Pancreas (tissue), 10 donors: ENCODE results near the gene ALAS1. TPM values are rescaled to one million over a fixed set of nuclear protein-coding genes. Genes with fewer than 3 reads are reported as not detected.

Experiments
- ATAC-seq, 4 donors: fragments of 200-7000 bp; cut with Tn5 transposase; one replicate each; pipeline versions ENCODE4 v1.8.0 to v1.9.1; 2020; ENCODE audit warnings: mild to moderate bottlenecking in 4 of 4, moderate library complexity in 4 of 4
- DNase-seq, 6 donors: peaks; one replicate each; pipeline ENCODE4 v3.0.0-alpha.2; 2020
- FAIRE-seq: peaks from 2 replicates; lab custom pipeline; 2012; peaks lifted over from hg19 to GRCh38; lab: Jason Lieb, UNC
- H3K27ac ChIP-seq, 4 donors: fragments of 200-600 bp; sonication (generic); 1 replicate in 3 of 4; 2 replicates in 1 of 4; pipeline versions ENCODE4 v1.5.0 to v1.8.0; 2020
- H3K27me3 ChIP-seq, 4 donors: fragments of 200-600 bp; one replicate each; pipeline ENCODE4 v1.8.0; 2021
- H3K36me3 ChIP-seq, 3 donors: fragments of 200-600 bp; sonication (generic) in 1 of 3; one replicate each; pipeline versions ENCODE4 v1.5.0 to v1.8.0; 2020 to 2021
- H3K4me1 ChIP-seq, 3 donors: fragments of 200-600 bp; one replicate each; pipeline ENCODE4 v1.8.0; 2021
- H3K4me3 ChIP-seq, 4 donors: fragments of 200-600 bp; sonication (generic) in 2 of 4; one replicate each; pipeline versions ENCODE4 v1.5.0 to v1.8.0; 2020 to 2021
- H3K9me3 ChIP-seq, 4 donors: fragments of 200-600 bp; one replicate each; pipeline ENCODE4 v1.8.0; 2021
- WGBS, 2 donors: extraction: QIAGEN DNeasy Blood & Tissue Kit; methylation state at CpG; one replicate each; pipeline ENCODE4 v1.1.7; 2013; 5-methylcytosine and 5-hydroxymethylcytosine counted together
- intact Hi-C, 3 donors: fragments of 100-400 bp; cut with DNase I; formaldehyde crosslinking; loops; one replicate each; pipeline versions ENCODE4 v1.11.1 to v1.14.2; 2022
- polyA plus RNA-seq, 2 donors: library from polyadenylated mRNA; stranded (reverse); fragments of 200-250 nt; gene quantifications; one replicate each; pipeline ENCODE4 v1.2.3, GENCODE V29; 2013
- total RNA-seq, 6 donors: library from RNA; stranded (reverse); fragmentation: NEBNext Ultra II Directional in 4 of 6; extraction: Animal tissue kit (Norgen Biotek cat#: 25700) in 4 of 6; gene quantifications; one replicate each; pipeline versions ENCODE4 v1.2.1 to v1.2.4, GENCODE V29; 2021 to 2023
- TF ChIP-seq, protein P1 (sequence below), 4 donors: fragments of 200-600 bp; sonication (generic) in 3 of 4; IDR thresholded peaks; one replicate each; pipeline versions ENCODE4 v1.5.0 to v1.8.0; 2021; ENCODE audit warnings: antibody characterized with exemption in 4 of 4
- donor health status: healthy with polysubstance abuse.
- donor health status: DM: no; HTN: no; CAD: no; lungs with moderate emphysema.
- donor health status: DM: no; HTN: no; CAD: no.
- donor health status: control.
- donor health status: control.
- donor health status: Bipolar disorder and iron deficiency.
- donor health status: DM: yes; HTN: yes; CAD: no.
- donor health status: DM: no; HTN: no; CAD: no.
- donor health status: DM: no; HTN: no; CAD: no.
- donor health status: DM: yes; HTN: yes; CAD: no.

ALAS1 gene
- total and polyA plus RNA-seq, 8 donors, result 8.4 to 21.7 (median 12.9) TPM

DNA sequence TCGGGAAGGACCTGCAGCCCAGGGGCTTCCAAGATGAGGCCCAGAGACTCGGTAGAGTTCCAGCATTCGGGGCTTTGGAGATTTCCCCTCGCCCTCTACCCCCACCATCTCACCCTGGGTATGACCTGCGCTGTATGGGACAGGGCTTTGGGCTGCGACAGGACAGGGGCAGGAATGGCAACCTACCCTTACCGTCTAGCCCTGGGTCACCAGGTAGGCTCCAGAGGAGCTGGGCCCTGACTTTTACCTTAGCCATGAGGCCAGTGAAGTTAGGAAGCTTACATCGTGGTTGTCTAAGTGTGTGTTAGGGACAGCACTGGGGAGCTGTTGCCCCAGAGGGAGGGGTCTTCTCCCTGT lies 48.3 kb downstream of the ALAS1 start:
- TF ChIP-seq, protein P1, sequence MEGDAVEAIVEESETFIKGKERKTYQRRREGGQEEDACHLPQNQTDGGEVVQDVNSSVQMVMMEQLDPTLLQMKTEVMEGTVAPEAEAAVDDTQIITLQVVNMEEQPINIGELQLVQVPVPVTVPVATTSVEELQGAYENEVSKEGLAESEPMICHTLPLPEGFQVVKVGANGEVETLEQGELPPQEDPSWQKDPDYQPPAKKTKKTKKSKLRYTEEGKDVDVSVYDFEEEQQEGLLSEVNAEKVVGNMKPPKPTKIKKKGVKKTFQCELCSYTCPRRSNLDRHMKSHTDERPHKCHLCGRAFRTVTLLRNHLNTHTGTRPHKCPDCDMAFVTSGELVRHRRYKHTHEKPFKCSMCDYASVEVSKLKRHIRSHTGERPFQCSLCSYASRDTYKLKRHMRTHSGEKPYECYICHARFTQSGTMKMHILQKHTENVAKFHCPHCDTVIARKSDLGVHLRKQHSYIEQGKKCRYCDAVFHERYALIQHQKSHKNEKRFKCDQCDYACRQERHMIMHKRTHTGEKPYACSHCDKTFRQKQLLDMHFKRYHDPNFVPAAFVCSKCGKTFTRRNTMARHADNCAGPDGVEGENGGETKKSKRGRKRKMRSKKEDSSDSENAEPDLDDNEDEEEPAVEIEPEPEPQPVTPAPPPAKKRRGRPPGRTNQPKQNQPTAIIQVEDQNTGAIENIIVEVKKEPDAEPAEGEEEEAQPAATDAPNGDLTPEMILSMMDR (IDR thresholded peaks at IDR 0.05), result no peak
- no peaks in the 10 kb centered on the region for H3K36me3 ChIP-seq
- H3K27ac ChIP-seq, result peak overlapping the region in 3 of 4 donors; percentile 46 to 64 (median 60)
- 57 to 61% methylated on average over 8 of the region's 8 CpGs for WGBS, 2 donors
- H3K9me3 ChIP-seq, result no peaks in the 10 kb centered on the region
- no peak for FAIRE-seq
- no peaks in the 10 kb centered on the region for H3K27me3 ChIP-seq
- ATAC-seq, result peak in 2 of 4 donors; percentile 3 to 5
- peaks cover 0 to 3% (median 0%) of the 10 kb centered on the region in 3 donors for H3K4me1 ChIP-seq
- intact Hi-C loops, result no loop called here
- no peak for DNase-seq
- H3K4me3 ChIP-seq, result peak overlapping the region; percentile 26 to 59 (median 42)

DNA sequence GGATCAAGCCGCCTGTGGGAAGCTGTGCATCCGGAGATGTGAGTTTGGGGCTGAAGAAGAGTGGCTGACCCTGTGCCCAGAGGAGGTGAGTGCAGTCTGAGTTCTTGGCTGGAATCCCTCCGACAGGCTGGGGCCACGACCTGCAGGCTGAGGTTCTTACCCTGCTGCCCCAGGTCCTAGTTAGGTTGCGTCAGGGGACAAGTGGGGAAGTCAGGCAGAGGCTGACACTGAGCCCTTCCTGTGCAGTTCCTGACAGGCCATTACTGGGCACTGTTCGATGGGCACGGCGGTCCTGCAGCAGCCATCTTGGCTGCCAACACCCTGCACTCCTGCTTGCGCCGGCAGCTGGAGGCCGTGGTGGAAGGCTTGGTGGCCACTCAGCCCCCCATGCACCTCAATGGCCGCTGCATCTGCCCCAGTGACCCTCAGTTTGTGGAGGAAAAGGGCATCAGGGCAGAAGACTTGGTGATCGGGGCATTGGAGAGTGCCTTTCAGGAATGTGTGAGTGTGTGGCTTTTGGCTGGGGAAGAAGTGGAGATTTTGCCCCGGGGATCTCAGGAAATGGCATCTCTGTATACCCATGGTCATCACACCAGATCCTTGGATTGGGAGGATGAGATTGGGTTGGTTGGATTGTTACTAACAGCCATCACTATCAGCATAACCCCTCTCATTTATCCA lies 48.9 kb downstream of the ALAS1 start:
- H3K27ac ChIP-seq, result peak overlapping the region in 3 of 4 donors; percentile 46 to 64 (median 60)
- H3K4me3 ChIP-seq, result peak overlapping the region in 1 of 4 donors; percentile 59
- H3K9me3 ChIP-seq, result no peaks in the 10 kb centered on the region
- no peaks in the 10 kb centered on the region for H3K27me3 ChIP-seq
- TF ChIP-seq, protein P1 (IDR thresholded peaks at IDR 0.05), result no peak
- FAIRE-seq (no peak), DNase-seq (peak in 1 of 6 donors; percentile 33), ATAC-seq (peak in 3 of 4 donors; percentile 5 to 14 (median 6))
- H3K36me3 ChIP-seq, result no peaks in the 10 kb centered on the region
- peaks cover 0 to 3% (median 0%) of the 10 kb centered on the region in 3 donors for H3K4me1 ChIP-seq
- intact Hi-C loops, result no loop called here
- WGBS, 2 donors, result 89 to 91% methylated on average over 14 of the region's 14 CpGs

DNA sequence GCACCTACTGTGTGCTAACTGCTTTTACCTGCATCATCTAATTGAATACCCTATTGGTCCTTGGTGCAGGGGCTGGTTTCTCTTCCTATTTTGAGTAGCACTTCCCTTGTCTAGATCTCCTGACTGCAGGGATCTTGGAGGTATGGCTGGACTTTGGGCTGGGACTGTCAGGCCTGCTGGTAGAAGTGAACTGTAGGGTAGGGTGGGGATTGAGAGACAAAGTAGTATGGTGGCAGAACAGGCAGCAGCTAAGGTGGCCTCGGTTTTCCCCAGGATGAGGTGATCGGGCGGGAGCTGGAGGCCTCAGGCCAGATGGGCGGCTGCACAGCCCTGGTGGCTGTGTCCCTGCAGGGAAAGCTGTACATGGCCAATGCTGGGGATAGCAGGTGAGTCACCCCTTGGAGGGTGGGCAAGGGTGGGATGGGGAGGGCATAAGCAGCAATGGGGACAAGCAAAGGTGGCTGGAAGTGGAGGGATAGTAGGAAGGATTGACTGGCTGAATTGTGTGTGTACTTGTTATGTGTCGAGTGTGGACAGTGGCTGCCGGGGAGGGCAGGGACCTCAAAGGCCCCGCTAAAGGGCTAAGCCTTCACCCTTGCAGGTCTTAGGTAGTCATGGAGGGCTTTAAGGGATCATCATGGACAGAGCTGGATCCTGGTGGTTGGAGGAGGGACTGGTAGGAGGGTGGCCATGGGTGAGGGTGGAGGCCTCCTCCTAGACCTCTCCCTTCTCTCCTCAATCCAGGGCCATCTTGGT lies 49.6 kb downstream of the ALAS1 start:
- no peak overlapping the region for H3K27ac ChIP-seq
- no peak overlapping the region for H3K4me3 ChIP-seq
- no peak for ATAC-seq
- TF ChIP-seq, protein P1 (IDR thresholded peaks at IDR 0.05), result no peak
- no peaks in the 10 kb centered on the region for H3K9me3 ChIP-seq
- no peak for DNase-seq
- no peak for FAIRE-seq
- no peaks in the 10 kb centered on the region for H3K36me3 ChIP-seq
- WGBS, 2 donors, result 92 to 94% methylated on average over 7 of the region's 7 CpGs
- intact Hi-C loops, result no loop called here
- peaks cover 0 to 3% (median 0%) of the 10 kb centered on the region in 3 donors for H3K4me1 ChIP-seq
- no peaks in the 10 kb centered on the region for H3K27me3 ChIP-seq

DNA sequence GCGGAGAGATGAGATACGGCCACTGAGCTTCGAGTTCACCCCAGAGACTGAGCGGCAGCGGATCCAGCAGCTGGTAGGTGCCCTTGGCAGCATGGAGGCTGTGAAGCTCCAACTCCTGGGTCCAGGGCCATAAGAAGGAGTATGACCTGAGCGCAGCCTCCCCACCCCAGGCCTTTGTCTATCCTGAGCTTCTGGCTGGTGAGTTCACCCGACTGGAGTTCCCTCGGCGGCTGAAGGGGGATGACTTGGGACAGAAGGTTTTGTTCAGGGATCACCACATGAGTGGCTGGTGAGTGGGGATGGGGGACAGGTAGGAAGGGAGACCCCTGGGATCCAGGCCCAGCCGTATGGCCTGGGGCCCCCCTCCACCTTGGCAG lies 50.2 kb downstream of the ALAS1 start:
- FAIRE-seq (no peak), DNase-seq (no peak), ATAC-seq (no peak)
- H3K27me3 ChIP-seq, result no peaks in the 10 kb centered on the region
- H3K36me3 ChIP-seq, result peaks cover 0 to 2% (median 0%) of the 10 kb centered on the region in 3 donors
- intact Hi-C loops, result no loop called here
- H3K4me3 ChIP-seq, result no peak overlapping the region
- peaks cover 0 to 3% (median 0%) of the 10 kb centered on the region in 3 donors for H3K4me1 ChIP-seq
- TF ChIP-seq, protein P1 (IDR thresholded peaks at IDR 0.05), result no peak
- no peak overlapping the region for H3K27ac ChIP-seq
- WGBS, 2 donors, result 92 to 94% methylated on average over 10 of the region's 10 CpGs
- H3K9me3 ChIP-seq, result no peaks in the 10 kb centered on the region
